CD4-positive, alpha-beta memory T cell (primary cell): ENCODE data around the gene DIAPH2. TPM values are rescaled to one million over a fixed set of nuclear protein-coding genes. Genes with fewer than 3 reads are reported as not detected.
A peak's percentile ranks its signal among the peaks of the same experiment; 100 is the strongest.

Experiments
- CTCF ChIA-PET: fragments of 350-600 bp; sonication (Branson Sonifier 250); formaldehyde crosslinking; loops from one replicate; lab custom pipeline; 2021; ENCODE audit warnings: inconsistent platforms; ENCODE audit not compliant: partially characterized antibody; lab: Charles Lee
- POLR2A ChIA-PET: fragments of 350-600 bp; sonication (Branson Sonifier 250); formaldehyde crosslinking; loops from one replicate; lab custom pipeline; 2021; ENCODE audit not compliant: partially characterized antibody; lab: Charles Lee
- DNase-seq, 5 donors: peaks; one replicate each; pipeline versions ENCODE4 v3.0.0 to v3.0.0-alpha.2; 2020 to 2022; ENCODE audit warnings: mixed read lengths in 1 of 5
- H3K27ac ChIP-seq: one replicate; pipeline ENCODE4 v1.7.0; 2013; ENCODE audit warnings: low read depth, low read length
- H3K27me3 ChIP-seq: 2 replicates; pipeline ENCODE4 v1.7.0; 2013; ENCODE audit warnings: mild to moderate bottlenecking, low read length, moderate library complexity; ENCODE audit not compliant: insufficient read depth
- H3K36me3 ChIP-seq: 2 replicates; pipeline ENCODE4 v1.7.0; 2013; ENCODE audit warnings: mild to moderate bottlenecking, low read length, moderate library complexity; ENCODE audit not compliant: insufficient read depth
- H3K4me1 ChIP-seq: 2 replicates; pipeline ENCODE4 v1.7.0; 2013; ENCODE audit warnings: mild to moderate bottlenecking, low read length, moderate library complexity; ENCODE audit not compliant: insufficient read depth
- H3K4me3 ChIP-seq, 2 donors: one replicate each; pipeline ENCODE4 v1.7.0; 2013; ENCODE audit warnings: low read length in 2 of 2, mild to moderate bottlenecking in 1 of 2
- H3K9me3 ChIP-seq, 2 donors: one replicate each; pipeline ENCODE4 v1.7.0; 2013; ENCODE audit warnings: low read length in 2 of 2, control low read depth in 1 of 2; ENCODE audit not compliant: control insufficient read depth in 1 of 2
- H3K27ac Mint-ChIP-seq, 7 donors: one replicate each; pipeline ENCODE4 v1.8.0; 2020 to 2021; ENCODE audit warnings: mixed read lengths in 7 of 7, mild to moderate bottlenecking in 6 of 7, inconsistent platforms in 3 of 7, moderate library complexity in 3 of 7
- H3K27me3 Mint-ChIP-seq, 2 donors: one replicate each; pipeline ENCODE4 v1.8.0; 2020 to 2021; ENCODE audit warnings: mixed read lengths in 2 of 2
- H3K36me3 Mint-ChIP-seq, 2 donors: one replicate each; pipeline ENCODE4 v1.8.0; 2020 to 2021; ENCODE audit warnings: mixed read lengths in 2 of 2, inconsistent platforms in 1 of 2, mild to moderate bottlenecking in 1 of 2
- H3K4me1 Mint-ChIP-seq, 4 donors: one replicate each; pipeline ENCODE4 v1.8.0; 2020 to 2021; ENCODE audit warnings: mixed read lengths in 4 of 4, mild to moderate bottlenecking in 1 of 4
- H3K4me3 Mint-ChIP-seq, 8 donors: one replicate each; pipeline ENCODE4 v1.8.0; 2020 to 2021; ENCODE audit warnings: mixed read lengths in 8 of 8, mild to moderate bottlenecking in 7 of 8, moderate library complexity in 6 of 8, inconsistent platforms in 3 of 8
- H3K9me3 Mint-ChIP-seq, 8 donors: one replicate each; pipeline ENCODE4 v1.8.0; 2020 to 2021; ENCODE audit warnings: mixed read lengths in 8 of 8, mild to moderate bottlenecking in 5 of 8, inconsistent platforms in 3 of 8, moderate library complexity in 1 of 8
- intact Hi-C: fragments of 100-400 bp; cut with micrococcal nuclease; formaldehyde crosslinking; loops from one replicate; pipeline ENCODE4 v1.15.1; 2023
- polyA plus RNA-seq, 2 donors: library from polyadenylated mRNA; unstranded; fragments of 300-500 nt; fragmentation: Illumina TruSeq; gene quantifications; one replicate each; pipeline ENCODE4 v1.2.3, GENCODE V29; 2021
- total RNA-seq, 2 experiments: library from RNA; stranded (reverse); gene quantifications; one replicate each; pipeline ENCODE4 v1.2.3, GENCODE V29; 2021

DIAPH2 gene
- total and polyA plus RNA-seq, 4 experiments from 2014 or later = 9.6 to 13.8 (median 11.6) TPM

DNA sequence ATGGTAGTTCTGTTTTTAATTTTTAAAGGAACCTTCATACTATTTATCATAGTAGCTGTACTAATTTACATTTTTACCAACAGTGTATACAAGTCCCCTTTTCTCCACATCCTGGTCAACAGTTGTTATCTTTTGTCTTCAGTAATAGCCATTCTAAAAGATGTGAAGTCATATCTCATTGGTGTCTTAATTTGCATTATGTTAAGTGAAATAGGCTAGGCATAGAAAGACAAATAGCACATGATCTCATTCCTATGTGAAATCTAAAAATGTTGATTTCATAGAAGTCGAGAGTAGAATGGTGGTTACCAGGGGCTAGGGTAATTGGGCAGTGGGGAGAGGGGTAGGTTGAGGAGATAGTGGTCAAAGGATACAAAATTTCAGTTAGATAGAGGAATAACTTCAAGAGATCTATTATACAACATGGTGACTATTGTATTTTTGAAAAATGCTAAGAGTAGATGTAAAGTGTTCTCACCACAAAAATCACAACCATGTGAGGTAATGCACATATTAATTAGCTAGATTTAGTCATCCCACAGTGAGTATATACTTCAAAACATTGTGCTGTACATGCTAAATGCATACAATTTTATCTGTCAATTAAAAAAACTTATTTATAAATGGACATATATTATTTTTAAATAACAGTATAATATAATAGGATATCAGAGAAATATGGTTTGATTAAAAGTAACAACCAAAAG, 58.9 kb downstream of the DIAPH2 start:
- Histone ChIP-seq H3K27me3 (no peaks in the 10 kb centered on the region), H3K36me3 (no peaks in the 10 kb centered on the region), H3K4me1 (no peaks in the 10 kb centered on the region), H3K4me3 (no peak overlapping the region), H3K27ac (no peak overlapping the region), H3K9me3 (no peaks in the 10 kb centered on the region)
- H3K36me3 Mint-ChIP-seq = peaks cover 0 to 3% of the 10 kb centered on the region in 2 donors
- DNase-seq = no peak
- H3K4me3 Mint-ChIP-seq = no peak overlapping the region
- no peaks in the 10 kb centered on the region for H3K27me3 Mint-ChIP-seq
- intact Hi-C loops = no loop called here
- ChIA-PET CTCF (no interaction called here), POLR2A (no interaction called here)
- H3K9me3 Mint-ChIP-seq = no peaks in the 10 kb centered on the region
- no peak overlapping the region for H3K27ac Mint-ChIP-seq
- H3K4me1 Mint-ChIP-seq = no peaks in the 10 kb centered on the region

DNA sequence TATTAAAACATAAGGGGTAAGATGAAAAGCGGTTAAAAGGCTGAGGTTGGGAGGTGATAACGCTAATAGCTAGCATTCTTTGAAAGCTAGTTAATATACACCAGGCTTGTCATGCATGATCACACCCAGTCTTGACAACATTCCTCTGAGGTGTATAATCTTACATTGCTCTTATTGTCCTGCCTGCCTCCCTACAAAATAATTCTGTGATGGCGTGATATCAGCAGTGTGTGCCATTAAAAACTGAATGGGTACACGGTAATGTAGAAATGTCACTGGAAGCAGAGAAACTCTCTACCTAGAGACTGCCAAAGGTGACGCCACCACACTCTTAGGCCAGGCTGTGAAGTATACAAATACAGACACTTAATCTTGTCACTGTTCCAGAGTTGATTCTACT, 68.1 kb downstream of the DIAPH2 start:
- Mint-ChIP-seq H3K4me1 (no peaks in the 10 kb centered on the region), H3K36me3 (peaks cover 4 to 9% of the 10 kb centered on the region in 2 donors), H3K4me3 (no peak overlapping the region), H3K27ac (no peak overlapping the region), H3K9me3 (no peaks in the 10 kb centered on the region), H3K27me3 (no peaks in the 10 kb centered on the region)
- CTCF ChIA-PET = no interaction called here
- Histone ChIP-seq H3K4me1 (no peaks in the 10 kb centered on the region), H3K27me3 (no peaks in the 10 kb centered on the region), H3K4me3 (no peak overlapping the region), H3K36me3 (no peaks in the 10 kb centered on the region), H3K27ac (no peak overlapping the region), H3K9me3 (no peaks in the 10 kb centered on the region)
- POLR2A ChIA-PET = no interaction called here
- DNase-seq = no peak
- intact Hi-C loops = no loop called here

DNA sequence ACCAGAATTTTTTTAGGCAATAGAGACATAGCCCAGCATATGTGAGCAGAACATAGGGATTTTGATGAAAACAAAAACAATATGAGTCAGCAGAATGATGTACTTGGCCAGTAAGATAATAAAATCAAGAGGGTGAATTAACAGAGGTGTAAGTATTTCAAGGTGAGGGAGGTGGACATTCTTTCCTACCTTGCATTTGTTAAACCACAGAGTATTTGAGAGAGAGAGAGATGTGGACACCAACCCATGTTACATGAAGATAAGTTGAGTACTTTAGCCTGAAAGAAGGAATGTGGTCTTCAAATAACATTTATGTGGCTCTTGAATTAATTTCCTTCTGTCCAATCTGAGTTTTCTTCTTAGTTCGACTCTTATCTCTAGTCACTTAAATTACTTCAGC, 68.6 kb downstream of the DIAPH2 start:
- no peak overlapping the region for H3K4me3 Mint-ChIP-seq
- H3K4me1 Mint-ChIP-seq = no peaks in the 10 kb centered on the region
- intact Hi-C loops = no loop called here
- H3K27ac Mint-ChIP-seq = peak overlapping the region in 1 of 7 donors; percentile 37
- ChIA-PET POLR2A (no interaction called here), CTCF (no interaction called here)
- Histone ChIP-seq H3K27me3 (no peaks in the 10 kb centered on the region), H3K4me3 (no peak overlapping the region), H3K27ac (no peak overlapping the region), H3K4me1 (no peaks in the 10 kb centered on the region), H3K36me3 (no peaks in the 10 kb centered on the region), H3K9me3 (no peaks in the 10 kb centered on the region)
- H3K9me3 Mint-ChIP-seq = no peaks in the 10 kb centered on the region
- no peak for DNase-seq
- H3K27me3 Mint-ChIP-seq = no peaks in the 10 kb centered on the region
- peaks cover 4 to 9% of the 10 kb centered on the region in 2 donors for H3K36me3 Mint-ChIP-seq

DNA sequence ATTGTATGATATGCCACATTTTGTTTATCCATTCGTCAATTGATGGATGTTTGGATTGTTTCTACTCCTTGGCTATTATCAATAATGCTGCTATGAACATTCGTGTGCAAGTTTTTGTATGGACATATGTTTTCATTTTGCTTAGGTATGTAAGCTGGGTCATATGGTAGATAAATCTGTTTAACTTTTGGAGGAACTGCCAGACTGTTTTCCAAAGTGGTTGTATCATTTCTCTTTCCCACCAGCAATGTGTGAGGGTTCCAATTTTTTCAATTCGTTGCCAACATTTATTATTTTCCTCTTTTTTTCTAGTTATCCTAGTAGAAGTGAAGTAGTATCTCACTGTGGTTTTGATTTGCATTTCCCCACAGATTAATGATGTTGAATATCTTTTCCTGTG, 71.8 kb downstream of the DIAPH2 start:
- peaks cover 4 to 11% of the 10 kb centered on the region in 2 donors for H3K36me3 Mint-ChIP-seq
- no peak overlapping the region for H3K4me3 Mint-ChIP-seq
- Histone ChIP-seq H3K4me3 (no peak overlapping the region), H3K9me3 (no peaks in the 10 kb centered on the region), H3K4me1 (no peaks in the 10 kb centered on the region), H3K27me3 (no peaks in the 10 kb centered on the region), H3K27ac (no peak overlapping the region), H3K36me3 (no peaks in the 10 kb centered on the region)
- POLR2A ChIA-PET = no interaction called here
- H3K4me1 Mint-ChIP-seq = peaks cover 0 to 4% (median 1%) of the 10 kb centered on the region in 4 donors
- H3K27me3 Mint-ChIP-seq = no peaks in the 10 kb centered on the region
- no peak for DNase-seq
- H3K9me3 Mint-ChIP-seq = no peaks in the 10 kb centered on the region
- intact Hi-C loops = no loop called here
- H3K27ac Mint-ChIP-seq = no peak overlapping the region
- CTCF ChIA-PET = no interaction called here

DNA sequence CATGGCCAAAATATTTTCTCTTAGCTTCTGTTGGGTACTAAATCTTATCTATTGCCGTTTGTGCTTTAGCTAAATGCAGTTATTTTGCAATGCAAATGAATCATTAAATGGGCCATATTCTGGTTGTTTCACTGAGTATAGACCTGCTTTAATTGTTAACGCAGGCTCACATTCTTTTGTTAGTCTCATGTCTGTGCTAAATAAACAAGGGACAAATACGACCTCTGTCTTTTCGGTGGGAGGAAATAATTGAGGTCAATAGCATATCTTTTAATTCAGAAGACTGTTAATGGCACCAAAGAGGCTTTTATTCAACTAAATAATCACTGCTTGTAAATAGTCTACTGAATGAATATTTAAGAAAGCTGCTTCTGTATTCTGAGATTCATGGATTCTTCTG, 76.9 kb downstream of the DIAPH2 start:
- Histone ChIP-seq H3K27me3 (no peaks in the 10 kb centered on the region), H3K4me1 (peaks cover 10% of the 10 kb centered on the region), H3K36me3 (no peaks in the 10 kb centered on the region), H3K9me3 (no peaks in the 10 kb centered on the region), H3K4me3 (no peak overlapping the region), H3K27ac (no peak overlapping the region)
- Mint-ChIP-seq H3K4me3 (no peak overlapping the region), H3K27ac (no peak overlapping the region), H3K4me1 (peaks cover 7 to 17% (median 10%) of the 10 kb centered on the region in 4 donors), H3K27me3 (no peaks in the 10 kb centered on the region), H3K9me3 (no peaks in the 10 kb centered on the region), H3K36me3 (peaks cover 0 to 4% of the 10 kb centered on the region in 2 donors)
- intact Hi-C loops = no loop called here
- CTCF ChIA-PET = no interaction called here
- POLR2A ChIA-PET = no interaction called here
- no peak for DNase-seq

- H3K4me1 Mint-ChIP-seq = peaks cover 7 to 17% (median 11%) of the 10 kb centered on the region in 4 donors
Measured at GRCh38 chrX:96763608-96764007, 79.0 kb downstream of the DIAPH2 start.

GRCh38 chrX:96764864-96765263, 80.2 kb downstream of the DIAPH2 start:
- ChIA-PET CTCF (no interaction called here), POLR2A (no interaction called here)
- no peaks in the 10 kb centered on the region for H3K36me3 ChIP-seq
- H3K4me3 ChIP-seq = no peak overlapping the region
- no peaks in the 10 kb centered on the region for H3K27me3 ChIP-seq
- intact Hi-C loops = no loop called here
- no peak for DNase-seq
- H3K27ac ChIP-seq = no peak overlapping the region
- no peaks in the 10 kb centered on the region for H3K9me3 ChIP-seq
- H3K4me3 Mint-ChIP-seq = peak overlapping the region in 4 of 8 donors; percentile 4 to 61 (median 10)
- peak overlapping the region in 2 of 7 donors; percentile 43 to 84 for H3K27ac Mint-ChIP-seq
- H3K36me3 Mint-ChIP-seq = no peaks in the 10 kb centered on the region
- no peaks in the 10 kb centered on the region for H3K9me3 Mint-ChIP-seq
- H3K4me1 ChIP-seq = peaks cover 10% of the 10 kb centered on the region
- peaks cover 7 to 13% (median 10%) of the 10 kb centered on the region in 4 donors for H3K4me1 Mint-ChIP-seq
- H3K27me3 Mint-ChIP-seq = no peaks in the 10 kb centered on the region

More at GRCh38 chrX:96763608-96764007, 79.0 kb downstream of the DIAPH2 start:
- Mint-ChIP-seq H3K4me3 (no peak overlapping the region), H3K36me3 (peaks cover 0 to 2% of the 10 kb centered on the region in 2 donors), H3K27me3 (no peaks in the 10 kb centered on the region), H3K27ac (no peak overlapping the region), H3K9me3 (no peaks in the 10 kb centered on the region)
- Histone ChIP-seq H3K36me3 (no peaks in the 10 kb centered on the region), H3K27ac (no peak overlapping the region), H3K27me3 (no peaks in the 10 kb centered on the region), H3K9me3 (no peaks in the 10 kb centered on the region), H3K4me1 (peaks cover 10% of the 10 kb centered on the region), H3K4me3 (no peak overlapping the region)
- intact Hi-C loops = no loop called here
- DNase-seq = no peak
- POLR2A ChIA-PET = no interaction called here
- CTCF ChIA-PET = no interaction called here
